Measurements from ENCODE around the gene FBXO42. TPM values are rescaled to one million over a fixed set of nuclear protein-coding genes. Genes with fewer than 3 reads are reported as not detected.
A peak's percentile ranks its signal among the peaks of the same experiment; 100 is the strongest.

The FBXO42 gene
- total and polyA plus RNA-seq, 9 of the 15 experiments (the other 6 are each of a cell fraction or from before 2014, with no cell fraction given), result 7.2 to 24.8 (median 17.4) TPM

- TF ChIP-seq TEAD4 (IDR thresholded peaks at IDR 0.05; ENCODE audit: low read length) (peak; percentile 51), TEAD4 (CRISPR knock-in tag; IDR thresholded peaks at IDR 0.05; ENCODE audit: borderline replicate concordance) (no peak), TARDBP (IDR thresholded peaks at IDR 0.05) (no peak), ZNF639 (CRISPR knock-in tag; conservative IDR thresholded peaks at IDR 0.05 in 1 of 2, IDR thresholded peaks at IDR 0.05 in 1 of 2) (peak in 1 of 2 experiments; percentile 95; a peak in 2 of 4 replicates), ZBTB2 (IDR thresholded peaks at IDR 0.05) (peak; percentile 93), JUN (IDR thresholded peaks at IDR 0.05; ENCODE audit: borderline replicate concordance, low read depth, low read length) (peak; percentile 65), JUN (CRISPR knock-in tag; IDR thresholded peaks at IDR 0.05; ENCODE audit: borderline replicate concordance) (no peak), NR0B1 (IDR thresholded peaks at IDR 0.05; ENCODE audit: partially characterized antibody) (no peak), AFF4 (CRISPR knock-in tag; IDR thresholded peaks at IDR 0.05) (no peak; the same call in 1 of the 2 replicates), NCOA6 (IDR thresholded peaks at IDR 0.05) (no peak), ZBTB11 (CRISPR knock-in tag; IDR thresholded peaks at IDR 0.05) (peak in 1 of 3 experiments; percentile 92; a peak in 2 of 6 replicates), NR2C1 (IDR thresholded peaks at IDR 0.05) (peak; percentile 95), NR2C1 (tag; IDR thresholded peaks at IDR 0.05) (peak; percentile 86)
These were observed 14.5 kb upstream of the FBXO42 start, which contains the start of gene SZRD1 (continued) for GRCh38 chr1:16366722-16367257.

Data from K562 (cell line).